ENCODE measurements around the gene SMIM35. TPM values are rescaled to one million over a fixed set of nuclear protein-coding genes. Genes with fewer than 3 reads are reported as not detected.

Gene SMIM35
- total and polyA plus RNA-seq, 2 donors (not counting 3 experiments of a cell fraction or from before 2014, with no cell fraction given), result not detected

- no peak for TF ChIP-seq EZH2 (IDR thresholded peaks at IDR 0.05; ENCODE audit: borderline replicate concordance, low read depth, low read length, severe bottlenecking)
- TF ChIP-seq FOS (IDR thresholded peaks at IDR 0.05; ENCODE audit: borderline replicate concordance, insufficient read depth, low read length), result no peak
- TF ChIP-seq GATA2 (IDR thresholded peaks at IDR 0.05; ENCODE audit: insufficient read depth, insufficient read length, low read depth, low read length), result no peak
- no peak for TF ChIP-seq POLR2AphosphoS5 (IDR thresholded peaks at IDR 0.05; ENCODE audit: insufficient read depth, low read depth, low read length)
- no peak for TF ChIP-seq CTCF (IDR thresholded peaks at IDR 0.05; ENCODE audit: extremely low read depth in 1 of 2, insufficient read depth in 1 of 2, low read depth in 1 of 2, low read length in 2 of 2)
- no peak for TF ChIP-seq POLR2A (IDR thresholded peaks at IDR 0.05; ENCODE audit: low read depth, low read length)
- no peak for TF ChIP-seq JUN (IDR thresholded peaks at IDR 0.05; ENCODE audit: borderline replicate concordance, insufficient read depth, insufficient read length, low read depth)
- TF ChIP-seq MAX (IDR thresholded peaks at IDR 0.05; ENCODE audit: insufficient read depth, insufficient read length), result no peak
- TF ChIP-seq MYC (IDR thresholded peaks at IDR 0.05; ENCODE audit: low read depth, low read length), result no peak
- H3K9me3 ChIP-seq (replicated peaks; ENCODE audit: control insufficient read depth, insufficient read depth, low read length), result no peaks in the 10 kb centered on the region
- FAIRE-seq (no peak), DNase-seq (ENCODE audit: low read depth, low spot score) (no peak)
- no peaks in the 10 kb centered on the region for H3K4me1 ChIP-seq (ENCODE audit: control insufficient read depth, extremely low read depth, insufficient read depth, low read length)
- dilution Hi-C loops (cut with MboI; ENCODE audit: extremely low pct_ligation_motif_present, low sequenced_read_pairs) (no loop called here), intact Hi-C loops (cut with micrococcal nuclease) (loop anchor here (10.0 kb wide), 1 partner anchor 65 kb away; no protein-coding TSS in a partner anchor)
- CTCF ChIA-PET, result interaction anchor here (1.7 kb wide), 1 partner anchor 53 kb away, joined by 7 read pairs; no protein-coding TSS in a partner anchor
- POLR2A ChIA-PET, result no interaction called here
- H3K27me3 ChIP-seq (ENCODE audit: control insufficient read depth in 2 of 2, insufficient read depth in 2 of 2, low read length in 2 of 2), result no peaks in the 10 kb centered on the region
- no peak overlapping the region for H3K4me2 ChIP-seq (ENCODE audit: insufficient read depth, low read length)
- no peaks in the 10 kb centered on the region for H3K36me3 ChIP-seq (ENCODE audit: control insufficient read depth in 2 of 2, extremely low read depth in 1 of 2, insufficient read depth in 2 of 2, low read length in 2 of 2)
- no peak overlapping the region for H3K27ac ChIP-seq (ENCODE audit: insufficient read depth, low read depth, low read length)
- H2AFZ ChIP-seq (ENCODE audit: low read depth, low read length), result no peak overlapping the region
- H3K4me3 ChIP-seq (replicated peaks in 1 of 3; ENCODE audit: insufficient read depth in 1 of 3, low read depth in 1 of 3, low read length in 3 of 3), result no peak overlapping the region
- no peaks in the 10 kb centered on the region for H4K20me1 ChIP-seq (replicated peaks; ENCODE audit: control insufficient read depth, extremely low read depth, insufficient read depth, low read length)
- H3K79me2 ChIP-seq (ENCODE audit: control insufficient read depth, insufficient read depth, low read length), result no peaks in the 10 kb centered on the region
- no TSS peak for BruUV-seq (replicated peaks)
- no peak overlapping the region for H3K9ac ChIP-seq (replicated peaks; ENCODE audit: extremely low read depth, insufficient read depth, low read length)
- H3K9me1 ChIP-seq (replicated peaks; ENCODE audit: control insufficient read depth, extremely low read depth, insufficient read depth, low read length), result no peaks in the 10 kb centered on the region
Measured at GRCh38 chr11:118000067-118000849, 86.5 kb downstream of the SMIM35 start.

Data from endothelial cell of umbilical vein (primary cell).